Measurements from ENCODE around the gene IL18BP. TPM values are rescaled to one million over a fixed set of nuclear protein-coding genes. Genes with fewer than 3 reads are reported as not detected.

The IL18BP gene
- total and polyA plus RNA-seq, 2 donors (not counting 1 experiment from before 2014, with no cell fraction given) = 25.9 to 37.3 TPM

DNA sequence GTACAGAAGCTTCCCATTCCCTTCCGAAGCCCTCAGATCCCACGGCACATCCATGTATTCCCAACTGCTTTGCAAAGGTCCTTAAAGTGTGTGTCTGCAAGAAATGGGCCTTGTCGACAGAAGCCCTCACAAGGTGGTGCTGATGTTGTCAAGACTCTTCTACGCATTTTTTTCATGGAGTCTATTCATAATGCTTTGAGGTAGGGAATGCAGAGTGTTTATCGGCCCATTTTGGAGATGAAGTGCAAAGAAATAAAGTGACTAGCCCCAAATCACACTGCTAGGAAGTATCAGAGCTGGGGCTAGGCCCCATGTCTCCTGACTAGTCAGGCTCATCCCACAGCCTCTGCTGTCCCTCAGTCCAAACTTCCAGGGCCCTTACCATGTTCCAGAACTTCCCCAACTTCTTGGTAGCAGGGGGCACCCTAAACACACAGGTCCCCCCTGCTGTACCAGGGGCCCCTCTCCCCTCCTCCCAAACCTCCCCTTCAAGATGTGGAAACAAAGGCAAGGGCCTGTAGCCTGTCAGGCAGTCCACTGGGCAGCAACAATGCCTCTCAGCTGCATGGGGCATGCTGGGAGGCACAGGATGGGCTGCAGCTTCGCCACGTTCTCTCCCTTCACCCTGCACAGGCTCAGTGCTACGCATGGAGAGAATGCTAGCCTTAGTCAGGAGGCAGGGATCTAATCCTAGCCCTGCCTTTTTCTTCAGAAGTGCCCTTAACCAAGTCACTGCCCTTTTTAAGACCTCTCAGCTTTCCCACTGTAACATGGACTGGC lies 7.8 kb downstream of the IL18BP start:
- Histone ChIP-seq H3K4me2 (replicated peaks; ENCODE audit: low read depth, low read length, poor library complexity, severe bottlenecking) (no peak overlapping the region), H3K79me2 (ENCODE audit: control insufficient read depth, insufficient read depth, low read length) (no peaks in the 10 kb centered on the region), H3K27ac (ENCODE audit: low read length in 2 of 2) (no peak overlapping the region), H4K20me1 (ENCODE audit: control insufficient read depth, insufficient read depth, low read length, poor library complexity, severe bottlenecking) (peaks cover 30% of the 10 kb centered on the region), H3K9ac (ENCODE audit: low read length) (no peak overlapping the region), H3K9me3 (ENCODE audit: control extremely low read depth in 1 of 3, control insufficient read depth in 2 of 3, insufficient read depth in 1 of 3, low read length in 2 of 3) (no peaks in the 10 kb centered on the region), H2AFZ (ENCODE audit: insufficient read depth, low read depth, low read length, poor library complexity, severe bottlenecking) (no peak overlapping the region), H3K27me3 (replicated peaks in 1 of 4; ENCODE audit: control extremely low read depth in 1 of 4, control insufficient read depth in 3 of 4, insufficient read depth in 4 of 4, low read length in 3 of 4) (no peaks in the 10 kb centered on the region), H3K4me3 (ENCODE audit: control extremely low read depth in 1 of 5, extremely low read depth in 1 of 5, insufficient read depth in 1 of 5, low read depth in 2 of 5, low read length in 4 of 5) (no peak overlapping the region), H3K36me3 (replicated peaks in 1 of 2; ENCODE audit: control extremely low read depth in 1 of 2, control insufficient read depth in 1 of 2, extremely low read depth in 1 of 2, insufficient read depth in 2 of 2, low read length in 1 of 2) (peaks cover 2 to 98% of the 10 kb centered on the region in 2 experiments), H3K4me1 (ENCODE audit: control insufficient read depth in 2 of 2, insufficient read depth in 2 of 2, low read length in 2 of 2) (no peaks in the 10 kb centered on the region)
- no peaks in the 10 kb centered on the region for H3K9me3 Mint-ChIP-seq (ENCODE audit: insufficient read depth)
- 100% methylated on average over 6 of the region's 8 CpGs for WGBS (ENCODE audit: insufficient coverage)
- ChIA-PET POLR2A (no interaction called here), CTCF (interaction anchor here (0.7 to 1.6 kb wide), 4 partner anchors 9 to 28 kb away, joined by 3 to 4 read pairs (median 4); no protein-coding TSS in a partner anchor)
- no peaks in the 10 kb centered on the region for H3K27me3 Mint-ChIP-seq
- no peak overlapping the region for H3K27ac Mint-ChIP-seq
- no peak overlapping the region for H3K4me3 Mint-ChIP-seq
- intact Hi-C loops (cut with micrococcal nuclease) = no loop called here
- peaks cover 6% of the 10 kb centered on the region for H3K4me1 Mint-ChIP-seq
- no peak for TF ChIP-seq EZH2 (IDR thresholded peaks at IDR 0.05; ENCODE audit: borderline replicate concordance, insufficient read depth, low read depth, low read length, poor library complexity, severe bottlenecking)
- TF ChIP-seq, protein P1, sequence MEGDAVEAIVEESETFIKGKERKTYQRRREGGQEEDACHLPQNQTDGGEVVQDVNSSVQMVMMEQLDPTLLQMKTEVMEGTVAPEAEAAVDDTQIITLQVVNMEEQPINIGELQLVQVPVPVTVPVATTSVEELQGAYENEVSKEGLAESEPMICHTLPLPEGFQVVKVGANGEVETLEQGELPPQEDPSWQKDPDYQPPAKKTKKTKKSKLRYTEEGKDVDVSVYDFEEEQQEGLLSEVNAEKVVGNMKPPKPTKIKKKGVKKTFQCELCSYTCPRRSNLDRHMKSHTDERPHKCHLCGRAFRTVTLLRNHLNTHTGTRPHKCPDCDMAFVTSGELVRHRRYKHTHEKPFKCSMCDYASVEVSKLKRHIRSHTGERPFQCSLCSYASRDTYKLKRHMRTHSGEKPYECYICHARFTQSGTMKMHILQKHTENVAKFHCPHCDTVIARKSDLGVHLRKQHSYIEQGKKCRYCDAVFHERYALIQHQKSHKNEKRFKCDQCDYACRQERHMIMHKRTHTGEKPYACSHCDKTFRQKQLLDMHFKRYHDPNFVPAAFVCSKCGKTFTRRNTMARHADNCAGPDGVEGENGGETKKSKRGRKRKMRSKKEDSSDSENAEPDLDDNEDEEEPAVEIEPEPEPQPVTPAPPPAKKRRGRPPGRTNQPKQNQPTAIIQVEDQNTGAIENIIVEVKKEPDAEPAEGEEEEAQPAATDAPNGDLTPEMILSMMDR (IDR thresholded peaks at IDR 0.05) = no peak
- DNase-seq (no peak), ATAC-seq (ENCODE audit: low read depth) (no peak)

DNA sequence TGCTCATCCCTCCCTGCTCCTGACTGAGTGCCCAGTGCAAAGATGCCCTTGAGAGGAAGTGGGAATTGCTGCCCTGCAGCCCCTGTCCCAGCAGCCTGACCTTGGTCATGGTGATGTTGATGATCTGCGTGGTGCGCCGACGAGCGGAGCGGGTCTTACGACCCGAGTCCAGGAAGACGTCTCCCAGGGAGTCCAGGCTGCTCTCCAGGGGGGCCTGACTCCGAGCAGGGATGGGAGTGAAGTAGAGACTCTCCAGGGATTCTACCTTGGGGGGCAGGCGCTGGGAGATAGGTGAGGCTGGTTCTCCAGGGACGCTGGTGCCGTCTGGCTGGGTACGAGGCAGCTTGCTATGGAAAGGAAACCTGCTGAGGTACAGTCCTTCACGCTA lies 8.4 kb downstream of the IL18BP start:
- over 99% methylated on average over 13 of the region's 15 CpGs for WGBS (ENCODE audit: insufficient coverage)
- no peaks in the 10 kb centered on the region for H3K27me3 ChIP-seq (replicated peaks in 1 of 4; ENCODE audit: control extremely low read depth in 1 of 4, control insufficient read depth in 3 of 4, insufficient read depth in 4 of 4, low read length in 3 of 4)
- CTCF ChIA-PET = interaction anchor here (0.9 to 1.6 kb wide), 2 partner anchors 12 to 138 kb away, joined by 3 read pairs; no protein-coding TSS in a partner anchor

More for the DNA sequence above, 8.4 kb downstream of the IL18BP start:
- DNase-seq (no peak), ATAC-seq (ENCODE audit: low read depth) (no peak)
- no peak overlapping the region for H3K4me2 ChIP-seq (replicated peaks; ENCODE audit: low read depth, low read length, poor library complexity, severe bottlenecking)
- TF ChIP-seq, protein P1 (IDR thresholded peaks at IDR 0.05) = no peak
- no peak for TF ChIP-seq EZH2 (IDR thresholded peaks at IDR 0.05; ENCODE audit: borderline replicate concordance, insufficient read depth, low read depth, low read length, poor library complexity, severe bottlenecking)
- peaks cover 2 to 98% of the 10 kb centered on the region in 2 experiments for H3K36me3 ChIP-seq (replicated peaks in 1 of 2; ENCODE audit: control extremely low read depth in 1 of 2, control insufficient read depth in 1 of 2, extremely low read depth in 1 of 2, insufficient read depth in 2 of 2, low read length in 1 of 2)
- Mint-ChIP-seq H3K27ac (no peak overlapping the region), H3K27me3 (no peaks in the 10 kb centered on the region), H3K4me1 (peaks cover 2% of the 10 kb centered on the region), H3K9me3 (ENCODE audit: insufficient read depth) (no peaks in the 10 kb centered on the region), H3K4me3 (no peak overlapping the region)
- no peak overlapping the region for H3K4me3 ChIP-seq (ENCODE audit: control extremely low read depth in 1 of 5, extremely low read depth in 1 of 5, insufficient read depth in 1 of 5, low read depth in 2 of 5, low read length in 4 of 5)
- no peak overlapping the region for H2AFZ ChIP-seq (ENCODE audit: insufficient read depth, low read depth, low read length, poor library complexity, severe bottlenecking)
- no peak overlapping the region for H3K9ac ChIP-seq (ENCODE audit: low read length)
- no peaks in the 10 kb centered on the region for H3K9me3 ChIP-seq (ENCODE audit: control extremely low read depth in 1 of 3, control insufficient read depth in 2 of 3, insufficient read depth in 1 of 3, low read length in 2 of 3)
- no peaks in the 10 kb centered on the region for H3K79me2 ChIP-seq (ENCODE audit: control insufficient read depth, insufficient read depth, low read length)
- no peaks in the 10 kb centered on the region for H3K4me1 ChIP-seq (ENCODE audit: control insufficient read depth in 2 of 2, insufficient read depth in 2 of 2, low read length in 2 of 2)
- no peak overlapping the region for H3K27ac ChIP-seq (ENCODE audit: low read length in 2 of 2)
- H4K20me1 ChIP-seq (ENCODE audit: control insufficient read depth, insufficient read depth, low read length, poor library complexity, severe bottlenecking) = peaks cover 34% of the 10 kb centered on the region
- POLR2A ChIA-PET = no interaction called here
- intact Hi-C loops (cut with micrococcal nuclease) = no loop called here

Data from B cell (primary cell).